Psoas muscle (tissue), 8 donors: ENCODE results near the gene TNNI3. TPM values are rescaled to one million over a fixed set of nuclear protein-coding genes. Genes with fewer than 3 reads are reported as not detected.
A peak's percentile ranks its signal among the peaks of the same experiment; 100 is the strongest.
"Not testable (repeated sequence)": the region's sequence is repeated elsewhere in the genome, so short reads cannot be mapped to it uniquely, and the experiment has no call there.

Source experiments
- ATAC-seq, 4 donors: fragments of 200-7000 bp; cut with Tn5 transposase; one replicate each; pipeline ENCODE4 v1.9.1; 2020; ENCODE audit warnings: moderate library complexity in 3 of 4, mild to moderate bottlenecking in 2 of 4
- DNase-seq, 2 donors: peaks; one replicate each; pipeline ENCODE4 v3.0.0-alpha.2; 2020
- H3K27ac ChIP-seq: fragments of 200-600 bp; one replicate; pipeline ENCODE4 v1.8.0; 2022
- H3K27me3 ChIP-seq, 3 donors: fragments of 200-600 bp in 1 of 3; one replicate each; pipeline versions ENCODE4 v1.6.1 to v1.8.0; 2013 to 2022; ENCODE audit warnings: low read length in 2 of 3, mild to moderate bottlenecking in 2 of 3, moderate library complexity in 1 of 3; ENCODE audit not compliant: insufficient read depth in 3 of 3
- H3K36me3 ChIP-seq, 2 donors: fragments of 200-600 bp in 1 of 2; one replicate each; pipeline versions ENCODE4 v1.6.1 to v1.8.0; 2013 to 2022; ENCODE audit warnings: low read depth in 1 of 2, mild to moderate bottlenecking in 1 of 2, moderate library complexity in 1 of 2; ENCODE audit not compliant: insufficient read depth in 1 of 2
- H3K4me1 ChIP-seq: fragments of 200-600 bp; one replicate; pipeline ENCODE4 v1.8.0; 2022
- H3K4me3 ChIP-seq: fragments of 200-600 bp; one replicate; pipeline ENCODE4 v1.8.0; 2022; ENCODE audit warnings: mild to moderate bottlenecking
- H3K9me3 ChIP-seq: fragments of 200-600 bp; one replicate; pipeline ENCODE4 v1.8.0; 2022
- CTCF ChIP-seq: fragments of 200-600 bp; IDR thresholded peaks from one replicate; pipeline ENCODE4 v1.8.0; 2022; ENCODE audit warnings: antibody characterized with exemption
- WGBS, 3 donors: extraction: QIAGEN DNeasy Blood & Tissue Kit; methylation state at CpG; one replicate each; pipeline versions ENCODE4 v1.1.6 to v1.1.7; 2013; 5-methylcytosine and 5-hydroxymethylcytosine counted together
- intact Hi-C, 2 donors: fragments of 100-400 bp; cut with DNase I; formaldehyde crosslinking; loops; one replicate each; pipeline versions ENCODE4 v1.11.0 to v1.14.2; 2022
- polyA plus RNA-seq, 3 donors: library from polyadenylated mRNA; stranded (reverse); fragments of 200-250 nt; gene quantifications; one replicate each; pipeline ENCODE4 v1.2.3, GENCODE V29; 2013
- total RNA-seq, 4 donors: library from RNA; stranded (reverse); fragmentation: NEBNext Ultra II Directional in 2 of 4; extraction: Animal tissue kit (Norgen Biotek cat#: 25700) in 2 of 4; gene quantifications; one replicate each; pipeline versions ENCODE4 v1.2.1 to v1.2.4, GENCODE V29; 2021 to 2023
- donor health status: healthy with polysubstance abuse.
- donor health status: DM: no; HTN: no; CAD: no; lungs with moderate emphysema.
- donor health status: Bipolar disorder and iron deficiency.
- donor health status: healthy.
- donor health status: DM: yes; HTN: yes; CAD: no.
- donor health status: DM: no; HTN: no; CAD: no.
- donor health status: DM: no; HTN: no; CAD: no.
- donor health status: DM: yes; HTN: yes; CAD: no.

The TNNI3 gene
- total and polyA plus RNA-seq, 7 donors: 5.0 to 17.4 (median 13.4) TPM

GRCh38 chr19:55173714-55174409 lies 16.3 kb upstream of the TNNI3 start:
- H3K36me3 ChIP-seq: no peaks in the 10 kb centered on the region
- H3K27ac ChIP-seq: no peak overlapping the region
- intact Hi-C loops: no loop called here
- TF ChIP-seq CTCF: no peak
- DNase-seq (peak in 1 of 2 donors; percentile 53), ATAC-seq (peak in 3 of 4 donors; percentile 63)
- H3K27me3 ChIP-seq: peaks cover 0 to 96% (median 33%) of the 10 kb centered on the region in 3 donors
- H3K4me1 ChIP-seq: no peaks in the 10 kb centered on the region
- H3K4me3 ChIP-seq: peak overlapping the region; percentile 46
- H3K9me3 ChIP-seq: no peaks in the 10 kb centered on the region
- 0 to 2% (median 1%) methylated on average over 35 to 37 of the region's 37 CpGs for WGBS, 3 donors

- peaks cover 0 to 96% (median 31%) of the 10 kb centered on the region in 3 donors for H3K27me3 ChIP-seq
- no peaks in the 10 kb centered on the region for H3K36me3 ChIP-seq
- no peak overlapping the region for H3K27ac ChIP-seq
- no peak for TF ChIP-seq CTCF
- no peak for DNase-seq
- intact Hi-C loops: no loop called here
- no peaks in the 10 kb centered on the region for H3K4me1 ChIP-seq
- peak overlapping the region; percentile 46 for H3K4me3 ChIP-seq
- no peaks in the 10 kb centered on the region for H3K9me3 ChIP-seq
- 1 to 3% (median 2%) methylated on average over 24 to 32 of the region's 32 CpGs for WGBS, 3 donors
- peak in 2 of 4 donors; percentile 4 to 28 for ATAC-seq
These were observed 15.7 kb upstream of the TNNI3 start for GRCh38 chr19:55173186-55173713.

- H3K27me3 ChIP-seq: peaks cover 0 to 94% (median 31%) of the 10 kb centered on the region in 3 donors
- intact Hi-C loops: no loop called here
- no peaks in the 10 kb centered on the region for H3K36me3 ChIP-seq
- H3K4me3 ChIP-seq: no peak overlapping the region
- WGBS, 3 donors: 6 to 11% (median 7%) methylated on average over 12 of the region's 12 CpGs
- no peak for ATAC-seq
- no peaks in the 10 kb centered on the region for H3K9me3 ChIP-seq
- no peaks in the 10 kb centered on the region for H3K4me1 ChIP-seq
- no peak for DNase-seq
- no peak for TF ChIP-seq CTCF
- no peak overlapping the region for H3K27ac ChIP-seq
These were observed 15.2 kb upstream of the TNNI3 start for GRCh38 chr19:55172741-55173140.

- H3K36me3 ChIP-seq, DNase-seq, intact Hi-C loops, ATAC-seq, H3K9me3 ChIP-seq, H3K4me3 ChIP-seq, H3K4me1 ChIP-seq, H3K27ac ChIP-seq: not testable (repeated sequence)
- 47 to 54% (median 54%) methylated on average over 9 of the region's 9 CpGs for WGBS, 3 donors
- peaks cover 0 to 94% (median 31%) of the 10 kb centered on the region in 3 donors for H3K27me3 ChIP-seq
These were observed 14.8 kb upstream of the TNNI3 start for GRCh38 chr19:55172318-55172717.

GRCh38 chr19:55171440-55171839 lies 13.9 kb upstream of the TNNI3 start:
- peaks cover 8% of the 10 kb centered on the region for H3K4me1 ChIP-seq
- no peaks in the 10 kb centered on the region for H3K36me3 ChIP-seq
- H3K27me3 ChIP-seq: peaks cover 0 to 92% (median 31%) of the 10 kb centered on the region in 3 donors
- H3K9me3 ChIP-seq: no peaks in the 10 kb centered on the region
- intact Hi-C loops: no loop called here
- no peak overlapping the region for H3K4me3 ChIP-seq
- DNase-seq (no peak), ATAC-seq (no peak)
- no peak for TF ChIP-seq CTCF
- no peak overlapping the region for H3K27ac ChIP-seq
- WGBS, 3 donors: 80 to 82% (median 81%) methylated on average over 5 of the region's 5 CpGs
